ENCODE results near the gene UQCRC1.

Gene UQCRC1

DNA sequence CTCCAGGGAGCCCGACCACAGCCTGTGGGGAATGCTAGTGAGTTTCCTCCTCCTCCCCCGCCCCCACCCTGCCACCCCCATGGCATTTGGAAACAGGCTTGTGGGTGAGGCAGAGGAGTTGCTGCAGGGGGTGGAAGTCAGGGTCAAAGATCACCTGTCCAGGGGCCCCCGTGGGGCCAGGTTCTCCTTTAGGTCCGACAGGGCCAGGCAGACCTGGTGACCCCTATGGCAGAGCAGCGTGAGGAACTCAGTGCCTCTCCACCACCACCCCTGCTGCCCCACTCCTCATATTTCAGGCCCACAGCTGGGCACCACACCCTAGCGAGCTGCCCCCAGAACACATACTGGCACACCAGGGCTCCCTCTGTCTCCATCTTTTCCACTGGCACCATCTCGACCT lies 36.9 kb downstream of the UQCRC1 start:
- H3K27me3 ChIP-seq (ENCODE audit: control insufficient read depth, insufficient read depth, low read length) = no peaks in the 10 kb centered on the region
- H3K4me2 ChIP-seq (ENCODE audit: low read length) = no peak overlapping the region
- H2AFZ ChIP-seq = no peak overlapping the region
- no peaks in the 10 kb centered on the region for H3K4me1 ChIP-seq
- H3K36me3 ChIP-seq (ENCODE audit: control insufficient read depth, insufficient read depth, low read length) = no peaks in the 10 kb centered on the region
- H3K4me3 ChIP-seq (ENCODE audit: low read depth, low read length) = no peak overlapping the region
- H3K79me2 ChIP-seq = no peaks in the 10 kb centered on the region
- TF ChIP-seq, protein P1, sequence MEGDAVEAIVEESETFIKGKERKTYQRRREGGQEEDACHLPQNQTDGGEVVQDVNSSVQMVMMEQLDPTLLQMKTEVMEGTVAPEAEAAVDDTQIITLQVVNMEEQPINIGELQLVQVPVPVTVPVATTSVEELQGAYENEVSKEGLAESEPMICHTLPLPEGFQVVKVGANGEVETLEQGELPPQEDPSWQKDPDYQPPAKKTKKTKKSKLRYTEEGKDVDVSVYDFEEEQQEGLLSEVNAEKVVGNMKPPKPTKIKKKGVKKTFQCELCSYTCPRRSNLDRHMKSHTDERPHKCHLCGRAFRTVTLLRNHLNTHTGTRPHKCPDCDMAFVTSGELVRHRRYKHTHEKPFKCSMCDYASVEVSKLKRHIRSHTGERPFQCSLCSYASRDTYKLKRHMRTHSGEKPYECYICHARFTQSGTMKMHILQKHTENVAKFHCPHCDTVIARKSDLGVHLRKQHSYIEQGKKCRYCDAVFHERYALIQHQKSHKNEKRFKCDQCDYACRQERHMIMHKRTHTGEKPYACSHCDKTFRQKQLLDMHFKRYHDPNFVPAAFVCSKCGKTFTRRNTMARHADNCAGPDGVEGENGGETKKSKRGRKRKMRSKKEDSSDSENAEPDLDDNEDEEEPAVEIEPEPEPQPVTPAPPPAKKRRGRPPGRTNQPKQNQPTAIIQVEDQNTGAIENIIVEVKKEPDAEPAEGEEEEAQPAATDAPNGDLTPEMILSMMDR (IDR thresholded peaks at IDR 0.05) = no peak
- no peaks in the 10 kb centered on the region for H3K9me3 ChIP-seq (ENCODE audit: control insufficient read depth, low read length)
- no peak overlapping the region for H3K9ac ChIP-seq
- H3K27ac ChIP-seq = no peak overlapping the region

DNA sequence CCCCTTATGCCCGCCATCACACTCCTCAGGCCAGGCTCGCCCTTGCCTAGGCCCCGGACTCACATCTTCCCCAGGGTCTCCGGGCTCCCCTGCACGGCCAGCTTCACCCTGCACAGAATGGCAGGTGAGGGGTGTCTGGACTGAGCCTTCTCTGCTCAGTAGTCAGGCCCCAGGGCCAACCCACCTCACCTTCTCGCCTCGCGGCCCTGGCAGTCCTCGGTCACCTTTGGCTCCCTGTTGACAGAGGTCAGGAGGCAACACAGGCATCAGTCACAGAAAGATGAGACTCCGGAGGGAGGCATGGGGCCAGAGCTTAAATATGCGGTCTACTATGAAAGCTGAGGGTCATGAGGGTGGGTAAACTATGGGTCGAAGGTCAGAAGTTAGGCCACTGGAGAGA lies 37.5 kb downstream of the UQCRC1 start:
- Histone ChIP-seq H3K4me1 (no peaks in the 10 kb centered on the region), H3K79me2 (no peaks in the 10 kb centered on the region), H3K4me2 (ENCODE audit: low read length) (no peak overlapping the region), H3K27ac (no peak overlapping the region), H2AFZ (no peak overlapping the region), H3K9me3 (ENCODE audit: control insufficient read depth, low read length) (no peaks in the 10 kb centered on the region), H3K27me3 (ENCODE audit: control insufficient read depth, insufficient read depth, low read length) (no peaks in the 10 kb centered on the region), H3K36me3 (ENCODE audit: control insufficient read depth, insufficient read depth, low read length) (no peaks in the 10 kb centered on the region), H3K4me3 (ENCODE audit: low read depth, low read length) (no peak overlapping the region), H3K9ac (no peak overlapping the region)
- TF ChIP-seq, protein P1 (IDR thresholded peaks at IDR 0.05) = no peak

DNA sequence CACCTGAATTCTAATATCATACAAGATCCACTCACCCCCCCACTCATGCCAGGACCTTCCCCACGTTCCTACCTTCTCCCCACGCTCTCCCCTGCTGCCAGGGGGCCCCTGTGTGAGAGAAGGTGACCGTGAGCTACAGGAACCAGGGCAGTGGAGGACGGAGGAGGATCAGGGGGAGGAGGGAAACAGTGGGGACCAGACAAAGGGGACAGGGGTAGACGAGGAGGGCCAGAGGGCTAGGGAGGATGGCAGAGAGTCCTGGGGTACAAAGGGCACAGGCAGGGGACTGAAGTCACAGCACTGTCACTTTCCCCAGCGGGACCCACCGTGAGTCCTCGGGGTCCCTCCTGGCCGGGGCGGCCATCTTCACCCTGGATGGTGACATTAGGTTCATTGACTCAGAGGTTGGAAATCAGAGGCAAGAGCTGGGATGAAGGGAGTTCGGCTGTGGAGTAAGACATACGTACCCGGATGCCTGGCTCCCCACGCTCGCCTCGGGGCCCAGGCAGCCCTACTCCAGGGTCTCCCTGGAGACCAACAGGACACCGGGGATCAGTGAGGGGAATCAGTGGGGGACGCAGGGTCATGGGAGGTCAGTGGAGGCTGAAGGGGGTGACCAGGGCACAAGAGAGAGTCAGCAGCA lies 39.5 kb downstream of the UQCRC1 start:
- Histone ChIP-seq H3K36me3 (ENCODE audit: control insufficient read depth, insufficient read depth, low read length) (no peaks in the 10 kb centered on the region), H3K79me2 (no peaks in the 10 kb centered on the region), H3K9me3 (ENCODE audit: control insufficient read depth, low read length) (no peaks in the 10 kb centered on the region), H3K27me3 (ENCODE audit: control insufficient read depth, insufficient read depth, low read length) (no peaks in the 10 kb centered on the region), H3K4me3 (ENCODE audit: low read depth, low read length) (no peak overlapping the region), H3K9ac (no peak overlapping the region), H3K4me1 (no peaks in the 10 kb centered on the region), H3K4me2 (ENCODE audit: low read length) (no peak overlapping the region), H2AFZ (no peak overlapping the region), H3K27ac (no peak overlapping the region)
- TF ChIP-seq, protein P1 (IDR thresholded peaks at IDR 0.05) = no peak

DNA sequence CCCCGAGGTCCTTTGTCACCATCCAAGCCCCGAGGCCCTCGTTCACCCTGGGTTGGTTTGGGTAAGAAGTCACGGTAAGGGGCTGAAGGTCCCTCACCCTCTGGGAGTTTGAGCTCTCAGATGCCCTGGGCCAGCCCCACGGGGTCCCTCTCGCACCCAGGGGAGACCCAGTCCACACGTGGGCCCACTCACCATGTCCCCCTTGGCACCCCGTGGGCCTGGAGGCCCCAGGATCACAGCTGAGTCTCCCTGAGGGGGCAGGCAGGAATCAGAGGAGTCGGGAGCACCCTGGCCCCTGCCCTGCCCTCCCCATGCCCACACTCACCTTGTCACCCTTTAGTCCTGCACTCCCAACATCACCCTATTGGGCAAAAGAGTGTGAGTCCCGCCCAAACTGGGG lies 40.0 kb downstream of the UQCRC1 start:
- H3K4me2 ChIP-seq (ENCODE audit: low read length) = no peak overlapping the region

More for the DNA sequence above, 40.0 kb downstream of the UQCRC1 start:
- Histone ChIP-seq H2AFZ (no peak overlapping the region), H3K27me3 (ENCODE audit: control insufficient read depth, insufficient read depth, low read length) (no peaks in the 10 kb centered on the region), H3K9me3 (ENCODE audit: control insufficient read depth, low read length) (no peaks in the 10 kb centered on the region), H3K27ac (no peak overlapping the region), H3K4me1 (no peaks in the 10 kb centered on the region), H3K79me2 (no peaks in the 10 kb centered on the region), H3K36me3 (ENCODE audit: control insufficient read depth, insufficient read depth, low read length) (no peaks in the 10 kb centered on the region), H3K4me3 (ENCODE audit: low read depth, low read length) (no peak overlapping the region), H3K9ac (no peak overlapping the region)
- TF ChIP-seq, protein P1 (IDR thresholded peaks at IDR 0.05) = no peak

All from parathyroid adenoma (tissue), 2 donors.